ENCODE results near the gene C10orf95. TPM values are rescaled to one million over a fixed set of nuclear protein-coding genes. Genes with fewer than 3 reads are reported as not detected.

C10orf95 gene
- total and polyA plus RNA-seq, 2 of the 13 experiments (the other 11 are each of a cell fraction or from before 2014, with no cell fraction given): 0.05 to 0.07 TPM

- TSS peak; percentile 51 for BruUV-seq (replicated peaks)
- ATAC-seq (no peak), DNase-seq (ENCODE audit: low spot score) (no peak), FAIRE-seq (no peak)
- intact Hi-C loops (cut with micrococcal nuclease; ENCODE audit: unreplicated experiment) (no loop called here), in situ Hi-C loops (cut with HindIII; ENCODE audit: extremely low pct_ligation_motif_present, low pct_unique_long_range_greater_than_20kb) (no loop called here)
- no peaks in the 10 kb centered on the region for H3K9me3 ChIP-seq (ENCODE audit: low read length)
- H3K9ac ChIP-seq (ENCODE audit: insufficient read depth, low read depth, low read length): peak overlapping the region; percentile 88
- H3K27me3 ChIP-seq (ENCODE audit: control insufficient read depth in 1 of 2, insufficient read depth in 2 of 2, low read length in 2 of 2): no peaks in the 10 kb centered on the region; a peak in 1 of 5 replicates
- peaks cover 1 to 4% of the 10 kb centered on the region in 2 experiments; a peak in 3 of 5 replicates for H3K36me3 ChIP-seq (replicated peaks in 1 of 2; ENCODE audit: control insufficient read depth in 1 of 2, insufficient read depth in 2 of 2, low read length in 2 of 2)
- peak overlapping the region; percentile 57 to 96 (median 64) for H3K4me3 ChIP-seq (replicated peaks in 1 of 3; ENCODE audit: insufficient read depth in 1 of 3, low read depth in 2 of 3, low read length in 3 of 3)
- peaks cover 7% of the 10 kb centered on the region for H3K79me2 ChIP-seq (ENCODE audit: insufficient read depth, low read length)
- no peaks in the 10 kb centered on the region for H4K20me1 ChIP-seq (ENCODE audit: insufficient read depth, low read length)
- H3K4me1 ChIP-seq (ENCODE audit: insufficient read depth, low read length): peaks cover 28% of the 10 kb centered on the region
- H3K27ac ChIP-seq (ENCODE audit: extremely low read length, insufficient read depth, low read length): peak overlapping the region; percentile 82
- ChIA-PET POLR2A (interaction anchor here (0.6 to 6.2 kb wide), 13 partner anchors 9 to 211 kb away, joined by 3 to 112 read pairs (median 7); partner anchors contain the start of genes ACTR1A, CUEDC2, FBXL15 and NFKB2), CTCF (ENCODE audit: low intra/inter-chr PET ratio, low total read pairs) (no interaction called here)
- H2AFZ ChIP-seq (ENCODE audit: low read length): no peak overlapping the region
- H3K4me2 ChIP-seq (ENCODE audit: low read depth, low read length): peak overlapping the region; percentile 96
- 3% methylated on average over 6 of the region's 11 CpGs for WGBS (ENCODE audit: low lambda C conversion rate)
- TF ChIP-seq FOXM1 (CRISPR knock-in tag; IDR thresholded peaks at IDR 0.05) (no peak), GMEB1 (CRISPR knock-in tag; IDR thresholded peaks at IDR 0.05; ENCODE audit: borderline replicate concordance) (no peak), ZNF512 (CRISPR knock-in tag; IDR thresholded peaks at IDR 0.05) (0 out of 2 replicates have a peak, but pooled peaks have one; percentile 65), ZNF205 (CRISPR knock-in tag; IDR thresholded peaks at IDR 0.05) (0 out of 2 replicates have a peak, but pooled peaks have one; percentile 28), TCF7 (IDR thresholded peaks at IDR 0.05; ENCODE audit: low read depth) (no peak), ZNF558 (CRISPR knock-in tag; IDR thresholded peaks at IDR 0.05; ENCODE audit: borderline replicate concordance) (no peak), IRF2 (CRISPR knock-in tag; IDR thresholded peaks at IDR 0.05) (no peak), TFAP4 (IDR thresholded peaks at IDR 0.05; ENCODE audit: borderline replicate concordance, low read depth) (peak; percentile 48; the same call in 1 of the 2 replicates), STAG1 (CRISPR knock-in tag; IDR thresholded peaks at IDR 0.05) (no peak), ZBTB20 (CRISPR knock-in tag; IDR thresholded peaks at IDR 0.05; ENCODE audit: borderline replicate concordance, low read depth) (0 out of 2 replicates have a peak, but pooled peaks have one; percentile 18), RERE (CRISPR knock-in tag; IDR thresholded peaks at IDR 0.05; ENCODE audit: low read depth) (peak; percentile 9; the same call in 1 of the 2 replicates), ZNF501 (CRISPR knock-in tag; IDR thresholded peaks at IDR 0.05) (peak; percentile 40; the same call in 1 of the 2 replicates), SP140L (CRISPR knock-in tag; IDR thresholded peaks at IDR 0.05; ENCODE audit: borderline replicate concordance) (no peak), AGO1 (IDR thresholded peaks at IDR 0.05; ENCODE audit: low read depth, low read length, poor library complexity, severe bottlenecking) (no peak), ZNF550 (CRISPR knock-in tag; IDR thresholded peaks at IDR 0.05; ENCODE audit: borderline replicate concordance) (0 out of 2 replicates have a peak, but pooled peaks have one; percentile 76), HNRNPH1 (optimal IDR thresholded peaks at IDR 0.05; ENCODE audit: low read depth, low read length) (no peak)
Observed at GRCh38 chr10:102450124-102450373, 1.3 kb downstream of the C10orf95 start.
